ENCODE data around the gene HNRNPA1.
"Not testable (repeated sequence)": the region's sequence is repeated elsewhere in the genome, so short reads cannot be mapped to it uniquely, and the experiment has no call there.

Gene HNRNPA1

DNA sequence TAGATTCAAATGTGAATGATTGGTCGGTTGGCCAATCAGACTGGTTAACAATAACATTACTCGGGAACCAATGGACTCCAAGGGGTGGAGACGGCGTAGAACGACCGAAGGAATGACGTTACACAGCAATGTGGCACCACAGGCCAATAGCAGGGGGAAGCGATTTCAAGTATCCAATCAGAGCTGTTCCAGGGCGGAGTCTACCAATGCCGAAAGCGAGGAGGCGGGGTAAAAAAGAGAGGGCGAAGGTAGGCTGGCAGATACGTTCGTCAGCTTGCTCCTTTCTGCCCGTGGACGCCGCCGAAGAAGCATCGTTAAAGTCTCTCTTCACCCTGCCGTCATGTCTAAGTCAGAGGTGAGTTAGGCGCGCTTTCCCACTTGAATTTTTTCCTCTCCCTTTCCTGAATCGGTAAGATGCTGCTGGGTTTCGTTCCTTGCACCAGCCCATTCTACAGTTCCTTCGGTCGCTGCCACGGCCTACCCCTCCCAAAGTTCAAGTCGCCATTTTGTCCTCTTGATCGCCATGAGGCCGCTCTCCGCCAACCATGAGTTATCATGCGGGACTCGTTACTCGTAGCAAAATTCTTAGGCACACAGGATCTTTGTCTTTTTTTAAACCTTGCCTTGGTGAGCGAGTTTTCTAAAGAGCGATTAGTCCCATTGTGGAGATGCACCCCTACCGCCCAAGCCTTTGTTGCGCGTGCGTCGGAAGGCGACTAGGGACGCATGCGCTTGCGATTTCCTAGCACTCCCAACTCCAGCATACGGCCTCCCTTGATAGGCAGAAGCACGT, at the start of gene HNRNPA1:
TSS of gene HNRNPA1 (plus strand) at position 259 of the 793 bp plus-strand sequence. CDS start at position 341, 82 bp downstream.
- H3K27ac Mint-ChIP-seq, result no peak within 1 kb of the TSS
- ATAC-seq, result peak; percentile 98
- H3K27me3 Mint-ChIP-seq, result no peaks in the 10 kb centered on the region
- H3K9me3 Mint-ChIP-seq, result no peaks in the 10 kb centered on the region
- H3K4me1 Mint-ChIP-seq, result peaks cover 56% of the 10 kb centered on the region
- peaks cover 4% of the 10 kb centered on the region for H3K36me3 Mint-ChIP-seq
- H3K4me3 Mint-ChIP-seq, result no peak within 1 kb of the TSS

DNA sequence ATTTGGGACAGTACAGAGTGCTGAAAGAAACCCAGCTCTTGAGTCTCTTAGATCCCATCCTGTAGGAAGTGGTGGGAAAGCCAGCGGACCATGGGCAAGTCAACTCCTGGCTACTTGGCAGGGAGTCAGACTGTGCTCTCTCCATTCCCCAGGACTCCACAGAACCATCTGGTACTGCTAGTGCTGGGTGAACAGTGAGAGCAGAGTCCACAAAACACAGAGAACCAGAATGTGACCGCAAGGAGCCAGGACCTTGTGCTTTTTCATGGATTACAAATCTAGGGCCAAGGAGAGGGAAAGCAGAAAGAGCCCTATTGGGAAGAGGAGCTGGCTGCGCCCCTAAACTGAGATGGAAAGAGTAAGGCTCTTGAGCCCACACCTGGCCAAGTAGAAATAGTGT, 49.3 kb upstream of the HNRNPA1 start:
- H3K27me3 Mint-ChIP-seq, ATAC-seq, H3K4me3 Mint-ChIP-seq, H3K9me3 Mint-ChIP-seq: not testable (repeated sequence)
- peaks cover 25% of the 10 kb centered on the region for H3K4me1 Mint-ChIP-seq
- peaks cover 23% of the 10 kb centered on the region for H3K36me3 Mint-ChIP-seq
- H3K27ac Mint-ChIP-seq, result peak overlapping the region; percentile 36

- Mint-ChIP-seq H3K27me3 (no peaks in the 10 kb centered on the region), H3K4me1 (peaks cover 25% of the 10 kb centered on the region), H3K36me3 (peaks cover 23% of the 10 kb centered on the region), H3K27ac (no peak overlapping the region), H3K4me3 (no peak overlapping the region), H3K9me3 (no peaks in the 10 kb centered on the region)
- ATAC-seq, result no peak
These were observed 47.7 kb upstream of the HNRNPA1 start for GRCh38 chr12:54232790-54233189.

- H3K36me3 Mint-ChIP-seq, result peaks cover 37% of the 10 kb centered on the region
- no peak overlapping the region for H3K27ac Mint-ChIP-seq
These were observed 42.0 kb upstream of the HNRNPA1 start for GRCh38 chr12:54238531-54238930.

GRCh38 chr12:54239620-54240019, 40.9 kb upstream of the HNRNPA1 start:
- H3K4me3 Mint-ChIP-seq, result no peak overlapping the region
- H3K4me1 Mint-ChIP-seq, result peaks cover 12% of the 10 kb centered on the region
- peaks cover 34% of the 10 kb centered on the region for H3K36me3 Mint-ChIP-seq
- H3K27ac Mint-ChIP-seq, result no peak overlapping the region
- no peak for ATAC-seq
- no peaks in the 10 kb centered on the region for H3K9me3 Mint-ChIP-seq
- no peaks in the 10 kb centered on the region for H3K27me3 Mint-ChIP-seq

More at GRCh38 chr12:54238531-54238930, 42.0 kb upstream of the HNRNPA1 start:
- no peak for ATAC-seq
- Mint-ChIP-seq H3K4me3 (no peak overlapping the region), H3K4me1 (peaks cover 12% of the 10 kb centered on the region), H3K9me3 (no peaks in the 10 kb centered on the region), H3K27me3 (no peaks in the 10 kb centered on the region)

DNA sequence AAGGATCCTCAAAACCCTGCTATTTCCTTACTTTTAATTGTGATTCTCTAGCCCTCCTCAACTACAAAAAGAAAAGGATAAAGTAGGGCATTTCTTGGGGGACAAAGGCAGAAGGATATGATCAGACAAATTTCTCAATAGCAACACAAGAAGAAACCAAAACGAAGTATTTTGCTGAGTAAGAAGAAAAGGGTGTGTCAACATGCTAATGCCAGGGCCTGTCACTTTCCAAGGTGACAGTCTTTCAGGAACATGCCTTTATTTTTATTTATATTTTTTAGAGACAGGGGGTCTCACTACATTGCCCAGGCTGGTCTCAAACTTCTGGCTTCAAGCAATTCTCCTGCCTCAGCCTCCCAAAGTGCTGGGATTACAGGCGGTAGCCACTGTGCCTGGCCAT, 40.4 kb upstream of the HNRNPA1 start:
- H3K4me1 Mint-ChIP-seq, result peaks cover 12% of the 10 kb centered on the region
- H3K4me3 Mint-ChIP-seq, result no peak overlapping the region
- H3K27ac Mint-ChIP-seq, result no peak overlapping the region
- no peaks in the 10 kb centered on the region for H3K27me3 Mint-ChIP-seq
- no peak for ATAC-seq
- H3K9me3 Mint-ChIP-seq, result no peaks in the 10 kb centered on the region
- H3K36me3 Mint-ChIP-seq, result peaks cover 31% of the 10 kb centered on the region

- no peak overlapping the region for H3K4me3 Mint-ChIP-seq
- H3K36me3 Mint-ChIP-seq, result peaks cover 29% of the 10 kb centered on the region
- peak overlapping the region; percentile 75 for H3K27ac Mint-ChIP-seq
- H3K9me3 Mint-ChIP-seq, result no peaks in the 10 kb centered on the region
- H3K27me3 Mint-ChIP-seq, result no peaks in the 10 kb centered on the region
- ATAC-seq, result peak; percentile 70
- H3K4me1 Mint-ChIP-seq, result peaks cover 12% of the 10 kb centered on the region
These were observed 39.4 kb upstream of the HNRNPA1 start for GRCh38 chr12:54240971-54241588.

DNA sequence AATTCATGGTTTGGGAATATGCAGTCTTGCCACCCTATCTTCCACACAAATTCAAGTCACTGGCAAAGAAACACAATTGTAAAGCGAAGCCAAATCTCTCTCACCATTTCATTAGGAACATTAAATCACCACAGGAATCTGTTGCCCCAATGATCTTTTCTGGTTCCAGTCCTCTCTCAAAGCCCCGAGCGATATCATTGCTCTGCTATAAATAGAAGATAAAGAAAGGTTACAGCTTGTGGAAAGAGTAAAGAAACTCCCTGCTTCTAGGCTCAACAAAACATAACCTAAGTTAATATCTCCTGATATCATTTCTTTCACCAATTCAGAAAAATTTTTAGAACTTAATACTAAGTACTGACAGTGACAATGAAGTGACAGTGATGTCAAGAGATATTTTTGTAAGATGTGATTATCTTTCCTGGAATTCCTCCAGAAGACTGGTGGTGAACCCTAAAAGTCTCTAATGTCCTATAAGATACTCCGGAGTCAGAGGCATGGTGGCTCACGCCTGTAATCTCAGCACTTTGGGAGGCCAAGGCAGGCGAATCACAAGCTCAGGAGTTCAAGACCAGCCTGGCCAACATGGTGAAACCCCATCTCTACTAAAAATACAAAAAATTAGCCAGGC, 34.4 kb upstream of the HNRNPA1 start:
- Mint-ChIP-seq H3K27me3 (no peaks in the 10 kb centered on the region), H3K9me3 (no peaks in the 10 kb centered on the region), H3K4me3 (no peak overlapping the region), H3K4me1 (peaks cover 8% of the 10 kb centered on the region), H3K36me3 (peaks cover 42% of the 10 kb centered on the region), H3K27ac (no peak overlapping the region)
- ATAC-seq, result no peak

DNA sequence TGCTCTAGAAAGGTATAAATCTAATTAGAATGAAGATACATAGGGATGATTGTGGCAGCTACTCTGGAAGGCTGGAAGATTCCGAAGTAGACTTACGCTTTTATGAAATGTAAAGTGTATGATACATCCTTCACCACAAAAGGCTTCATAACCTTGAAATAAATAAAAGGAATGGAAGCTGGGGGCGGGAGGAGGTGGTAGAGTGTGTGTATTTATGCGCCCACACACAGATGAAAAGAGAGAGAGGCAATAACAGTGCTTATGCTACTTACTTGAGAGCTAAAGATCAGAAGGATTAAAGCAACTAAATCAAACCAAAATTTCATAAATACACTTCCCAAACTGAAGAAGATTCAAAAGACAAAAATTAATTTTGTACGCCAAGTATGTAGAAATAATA, 31.0 kb upstream of the HNRNPA1 start:
- no peak overlapping the region for H3K27ac Mint-ChIP-seq
- no peaks in the 10 kb centered on the region for H3K4me1 Mint-ChIP-seq
- ATAC-seq, result no peak
- H3K4me3 Mint-ChIP-seq, result no peak overlapping the region
- H3K27me3 Mint-ChIP-seq, result no peaks in the 10 kb centered on the region
- no peaks in the 10 kb centered on the region for H3K9me3 Mint-ChIP-seq
- peaks cover 49% of the 10 kb centered on the region for H3K36me3 Mint-ChIP-seq

DNA sequence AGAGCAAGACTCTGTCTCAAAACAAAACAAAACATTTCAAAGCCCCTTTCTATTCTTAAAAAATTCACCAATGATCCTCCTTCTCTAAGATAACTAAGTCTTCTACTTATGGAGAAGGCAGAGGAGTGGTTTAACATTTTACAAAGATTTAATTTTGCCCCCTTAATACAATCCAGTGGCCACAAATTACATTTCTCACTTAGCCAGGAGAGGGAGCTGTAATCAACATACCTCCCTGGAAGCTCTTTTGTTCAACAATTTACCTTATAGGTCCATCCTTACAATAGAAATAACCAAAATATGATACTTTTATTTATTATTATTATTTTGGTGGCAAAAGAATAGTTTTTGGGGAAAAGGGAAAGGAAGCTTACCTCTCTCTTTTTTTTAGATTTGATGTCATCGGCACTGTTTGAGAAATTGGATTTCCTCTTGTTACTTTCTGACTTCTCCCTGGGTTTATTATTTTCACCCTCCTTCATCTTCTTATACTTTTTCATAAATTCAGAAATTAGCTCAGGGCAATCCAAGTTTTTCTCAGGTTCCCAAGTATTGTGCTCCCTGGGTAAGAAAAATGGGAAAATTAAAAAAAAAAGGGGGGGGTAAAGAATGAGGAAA, 28.8 kb upstream of the HNRNPA1 start:
- no peaks in the 10 kb centered on the region for H3K4me1 Mint-ChIP-seq
- H3K36me3 Mint-ChIP-seq, result peaks cover 61% of the 10 kb centered on the region
- no peak for ATAC-seq
- H3K9me3 Mint-ChIP-seq, result no peaks in the 10 kb centered on the region
- H3K27me3 Mint-ChIP-seq, result no peaks in the 10 kb centered on the region
- no peak overlapping the region for H3K27ac Mint-ChIP-seq
- H3K4me3 Mint-ChIP-seq, result no peak overlapping the region

DNA sequence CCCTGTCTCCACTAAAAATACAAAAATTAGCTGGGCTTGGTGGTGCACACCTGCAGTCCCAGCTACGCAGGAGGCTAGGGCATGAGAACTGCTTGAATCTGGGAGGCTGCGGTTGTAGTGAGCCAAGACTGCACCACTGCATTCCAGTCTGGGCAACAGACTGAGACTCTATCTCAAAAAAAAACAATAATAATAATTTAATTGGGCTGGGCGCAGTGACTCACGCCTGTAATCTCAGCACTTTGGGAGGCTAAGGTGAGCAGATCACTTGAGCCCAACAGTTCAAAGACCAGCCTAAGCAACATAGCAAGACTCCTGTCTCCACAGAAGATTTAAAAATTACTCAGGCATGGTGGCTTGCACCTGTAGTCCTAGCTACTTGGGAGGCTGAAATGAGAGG, 27.3 kb upstream of the HNRNPA1 start:
- no peak for ATAC-seq
- Mint-ChIP-seq H3K9me3 (no peaks in the 10 kb centered on the region), H3K27ac (no peak overlapping the region), H3K27me3 (no peaks in the 10 kb centered on the region), H3K4me3 (no peak overlapping the region), H3K4me1 (no peaks in the 10 kb centered on the region), H3K36me3 (peaks cover 57% of the 10 kb centered on the region)

- Mint-ChIP-seq H3K27ac (no peak overlapping the region), H3K36me3 (peaks cover 28% of the 10 kb centered on the region), H3K27me3 (no peaks in the 10 kb centered on the region), H3K4me1 (peaks cover 17% of the 10 kb centered on the region), H3K4me3 (no peak overlapping the region), H3K9me3 (no peaks in the 10 kb centered on the region)
- ATAC-seq, result no peak
These were observed 23.2 kb upstream of the HNRNPA1 start for GRCh38 chr12:54257332-54257731.

GRCh38 chr12:54258201-54258681, 22.3 kb upstream of the HNRNPA1 start:
- Mint-ChIP-seq H3K36me3 (peaks cover 23% of the 10 kb centered on the region), H3K4me1 (peaks cover 17% of the 10 kb centered on the region), H3K27me3 (no peaks in the 10 kb centered on the region), H3K4me3 (no peak overlapping the region), H3K9me3 (no peaks in the 10 kb centered on the region), H3K27ac (no peak overlapping the region)
- no peak for ATAC-seq

GRCh38 chr12:54259194-54260011, 21.1 kb upstream of the HNRNPA1 start:
- Mint-ChIP-seq H3K9me3 (no peaks in the 10 kb centered on the region), H3K36me3 (peaks cover 23% of the 10 kb centered on the region), H3K4me3 (peak overlapping the region; percentile 47), H3K27me3 (no peaks in the 10 kb centered on the region), H3K4me1 (peaks cover 17% of the 10 kb centered on the region), H3K27ac (peak overlapping the region; percentile 69)
- peak; percentile 64 for ATAC-seq

Measured in stimulated activated memory B cell treated with anti-CD40 and anti-IgM and Interleukin-4, amounts not matched to agents 10 μg/mL and 1 μg/mL and 100 μg/mL, for 72 hours (primary cell).